ENCODE results near the gene PPP5C.
"Not testable (repeated sequence)": the region's sequence is repeated elsewhere in the genome, so short reads cannot be mapped to it uniquely, and the experiment has no call there.

The PPP5C gene

GRCh38 chr19:46410205-46411087, 63.6 kb downstream of the PPP5C start:
- no peak for DNase-seq

GRCh38 chr19:46411088-46411924, 64.4 kb downstream of the PPP5C start:
- DNase-seq = no peak

- no peak for DNase-seq
Measured at GRCh38 chr19:46411925-46412649, 65.2 kb downstream of the PPP5C start.

- DNase-seq = no peak
Measured at GRCh38 chr19:46412650-46413261, 65.9 kb downstream of the PPP5C start.

- peak; percentile 98 for DNase-seq
Measured at GRCh38 chr19:46413262-46414031, 66.6 kb downstream of the PPP5C start, which contains the start of gene CCDC8. Gene CCDC8 (minus strand): TSS chr19:46413564. CDS start chr19:46412810, 754 bp downstream.

- not testable (repeated sequence) for DNase-seq
Measured at GRCh38 chr19:46414899-46415298, 68.0 kb downstream of the PPP5C start.

- peak; percentile 97 for DNase-seq
Measured at GRCh38 chr19:46415804-46416709, 69.2 kb downstream of the PPP5C start.

GRCh38 chr19:46420056-46420455, 73.2 kb downstream of the PPP5C start:
- no peak for DNase-seq

- no peak for DNase-seq
Measured at GRCh38 chr19:46422344-46422743, 75.5 kb downstream of the PPP5C start.

GRCh38 chr19:46423188-46423587, 76.3 kb downstream of the PPP5C start:
- no peak for DNase-seq

- DNase-seq = peak; percentile 44
Measured at GRCh38 chr19:46426035-46426505, 79.2 kb downstream of the PPP5C start.

- DNase-seq = peak; percentile 88
Measured at GRCh38 chr19:46426506-46427162, 79.7 kb downstream of the PPP5C start.

- DNase-seq = no peak
Measured at GRCh38 chr19:46427518-46428045, 80.7 kb downstream of the PPP5C start.

- peak; percentile 85 for DNase-seq
Measured at GRCh38 chr19:46428239-46429135, 81.6 kb downstream of the PPP5C start, which contains the start of gene PNMA8C. Gene PNMA8C (minus strand): TSS chr19:46428936. CDS start chr19:46428359, 577 bp downstream.

GRCh38 chr19:46429999-46430398, 83.1 kb downstream of the PPP5C start:
- DNase-seq = no peak

- no peak for DNase-seq
Measured at GRCh38 chr19:46431824-46432223, 84.9 kb downstream of the PPP5C start.

- DNase-seq = not testable (repeated sequence)
Measured at GRCh38 chr19:46433470-46433869, 86.6 kb downstream of the PPP5C start.

GRCh38 chr19:46435009-46435408, 88.1 kb downstream of the PPP5C start:
- DNase-seq = no peak

All from right hindlimb (tissue), 1 donor.